Lower leg skin (tissue), 4 donors: Measurements from ENCODE around the gene DDX24. TPM values are rescaled to one million over a fixed set of nuclear protein-coding genes. Genes with fewer than 3 reads are reported as not detected.

Source experiments
- DNase-seq, 2 donors: peaks; one replicate each; pipeline ENCODE4 v3.0.0-alpha.2; 2019; ENCODE audit warnings: low spot score in 2 of 2
- H3K4me3 ChIP-seq: fragments of 200-600 bp; sonication (generic); 2 replicates; pipeline ENCODE4 v1.5.1; 2017; ENCODE audit warnings: mild to moderate bottlenecking, low read depth; ENCODE audit not compliant: poor library complexity, severe bottlenecking
- POLR2A ChIP-seq, 2 donors: fragments of 450-650 bp; IDR thresholded peaks; one replicate each; pipeline ENCODE4 v1.6.1; 2016 to 2017; ENCODE audit warnings: antibody characterized with exemption in 2 of 2, mild to moderate bottlenecking in 1 of 2, moderate library complexity in 1 of 2
- WGBS, 2 donors: methylation state at CpG; one replicate each; pipeline ENCODE4 v1.1.5; 2018; 5-methylcytosine and 5-hydroxymethylcytosine counted together
- intact Hi-C: fragments of 100-400 bp; cut with DNase I; formaldehyde crosslinking; loops from one replicate; pipeline ENCODE4 v1.15.0; 2023; ENCODE audit warnings: low total_unique reads
- total RNA-seq, 4 donors: library from RNA; depleted of rRNA; stranded (reverse); fragments of >200 nt; gene quantifications; one replicate each; pipeline ENCODE4 v1.1.0, GENCODE V29; 2016
- TF ChIP-seq, protein P1 (sequence below), 3 donors: fragments of 450-650 bp; IDR thresholded peaks; one replicate each; pipeline ENCODE4 v1.5.1; 2016; ENCODE audit warnings: antibody characterized with exemption in 3 of 3, mild to moderate bottlenecking in 3 of 3, moderate library complexity in 2 of 3

DDX24 gene
- total RNA-seq, 4 donors from 2014 or later, result 91.7 to 132 (median 102) TPM

DNA sequence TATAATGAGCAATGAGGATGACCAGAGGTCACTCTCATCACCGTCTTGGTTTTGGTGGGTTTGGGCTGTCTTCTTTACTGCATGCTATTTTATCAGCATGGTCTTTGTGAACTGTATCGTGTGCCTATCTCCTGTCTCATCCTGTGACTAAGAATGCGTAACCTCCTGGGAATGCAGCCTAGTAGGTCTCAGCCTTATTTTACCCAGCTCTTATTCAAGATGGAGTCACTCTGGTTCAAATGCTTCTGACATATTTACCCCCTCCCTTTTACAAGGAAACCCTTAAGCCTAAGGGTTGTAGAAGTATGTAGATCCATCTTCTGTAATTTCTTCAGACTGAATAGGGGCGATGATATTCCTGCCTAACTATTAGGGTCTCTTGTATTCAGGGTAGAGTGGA is 8.5 kb upstream of the DDX24 start:
- no peak overlapping the region for H3K4me3 ChIP-seq
- WGBS, 2 donors, result 92 to 94% methylated on average over 4 of the region's 4 CpGs
- intact Hi-C loops, result no loop called here
- DNase-seq, result no peak
- TF ChIP-seq, protein P1, sequence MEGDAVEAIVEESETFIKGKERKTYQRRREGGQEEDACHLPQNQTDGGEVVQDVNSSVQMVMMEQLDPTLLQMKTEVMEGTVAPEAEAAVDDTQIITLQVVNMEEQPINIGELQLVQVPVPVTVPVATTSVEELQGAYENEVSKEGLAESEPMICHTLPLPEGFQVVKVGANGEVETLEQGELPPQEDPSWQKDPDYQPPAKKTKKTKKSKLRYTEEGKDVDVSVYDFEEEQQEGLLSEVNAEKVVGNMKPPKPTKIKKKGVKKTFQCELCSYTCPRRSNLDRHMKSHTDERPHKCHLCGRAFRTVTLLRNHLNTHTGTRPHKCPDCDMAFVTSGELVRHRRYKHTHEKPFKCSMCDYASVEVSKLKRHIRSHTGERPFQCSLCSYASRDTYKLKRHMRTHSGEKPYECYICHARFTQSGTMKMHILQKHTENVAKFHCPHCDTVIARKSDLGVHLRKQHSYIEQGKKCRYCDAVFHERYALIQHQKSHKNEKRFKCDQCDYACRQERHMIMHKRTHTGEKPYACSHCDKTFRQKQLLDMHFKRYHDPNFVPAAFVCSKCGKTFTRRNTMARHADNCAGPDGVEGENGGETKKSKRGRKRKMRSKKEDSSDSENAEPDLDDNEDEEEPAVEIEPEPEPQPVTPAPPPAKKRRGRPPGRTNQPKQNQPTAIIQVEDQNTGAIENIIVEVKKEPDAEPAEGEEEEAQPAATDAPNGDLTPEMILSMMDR (IDR thresholded peaks at IDR 0.05), result no peak
- no peak for TF ChIP-seq POLR2A (IDR thresholded peaks at IDR 0.05)

DNA sequence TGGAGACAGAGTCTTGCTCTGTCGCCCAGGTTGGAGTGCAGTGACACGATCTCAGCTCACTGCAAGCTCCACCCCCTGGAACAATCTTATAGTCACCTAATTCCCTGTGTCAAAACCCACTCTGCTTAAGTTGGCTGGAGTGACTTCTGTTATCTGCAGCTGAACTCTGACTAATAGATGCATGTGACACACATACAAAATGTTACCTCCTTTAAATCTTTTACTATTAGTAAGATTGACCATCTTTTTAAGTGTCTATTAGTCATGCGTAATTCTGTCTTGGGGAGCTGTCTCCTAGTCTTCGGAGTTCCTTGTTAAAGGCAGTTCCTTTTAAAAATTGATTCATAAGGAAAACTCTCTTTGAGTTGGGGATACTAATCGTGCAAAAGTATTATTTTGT is 7.5 kb upstream of the DDX24 start:
- intact Hi-C loops, result no loop called here

DNA sequence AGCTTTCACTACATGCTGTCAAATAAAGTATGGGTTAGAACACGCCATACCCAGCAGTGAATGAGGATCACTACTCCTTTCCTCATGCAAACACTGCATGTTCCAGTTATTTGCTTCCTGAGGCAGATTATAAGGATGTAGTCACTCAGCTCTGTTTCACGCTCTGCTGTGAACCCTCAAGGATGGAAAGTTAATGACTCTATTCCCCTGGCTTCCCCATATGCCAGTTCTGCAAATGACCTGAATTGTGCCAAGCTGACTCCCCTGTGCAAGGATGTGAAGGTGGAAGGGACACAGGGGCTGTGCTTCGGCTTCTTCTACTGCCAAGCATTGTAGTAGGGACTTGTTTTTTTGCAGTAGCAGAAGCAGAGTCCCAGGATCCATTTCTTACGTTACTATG is 6.9 kb upstream of the DDX24 start:
- intact Hi-C loops, result no loop called here
- no peak for TF ChIP-seq POLR2A (IDR thresholded peaks at IDR 0.05)
- TF ChIP-seq, protein P1 (IDR thresholded peaks at IDR 0.05), result no peak
- no peak overlapping the region for H3K4me3 ChIP-seq
- WGBS, 2 donors, result 43 to 88% methylated on average over 4 of the region's 4 CpGs
- no peak for DNase-seq

More for the DNA sequence above, 7.5 kb upstream of the DDX24 start:
- no peak overlapping the region for H3K4me3 ChIP-seq
- DNase-seq, result no peak
- TF ChIP-seq, protein P1 (IDR thresholded peaks at IDR 0.05), result no peak
- no peak for TF ChIP-seq POLR2A (IDR thresholded peaks at IDR 0.05)
- WGBS, 2 donors, result 85 to 86% methylated on average over 5 of the region's 5 CpGs

DNA sequence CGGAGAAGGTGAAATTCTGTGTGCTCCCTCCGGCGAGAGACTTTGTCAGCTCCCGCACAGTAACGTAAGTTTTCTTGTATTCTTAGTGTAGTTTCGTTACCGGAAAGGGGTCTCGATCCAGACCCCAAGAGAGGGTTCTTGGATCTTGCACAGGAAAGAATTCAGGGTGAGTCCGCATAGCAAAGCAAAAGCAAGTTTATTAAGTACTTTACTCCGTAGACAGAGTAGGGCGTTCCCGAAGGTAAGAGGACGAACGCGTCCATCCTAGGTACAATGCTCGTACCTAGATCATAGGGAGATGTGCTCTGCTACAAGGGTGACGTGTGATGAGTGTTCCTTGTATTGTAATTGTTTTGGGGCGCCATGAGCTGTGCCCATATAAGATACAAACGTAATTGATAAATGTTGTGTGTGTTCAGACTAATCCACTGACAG is 401 bp upstream of the DDX24 start:
- no peak for DNase-seq
- H3K4me3 ChIP-seq, result peak overlapping the region; percentile 92
- intact Hi-C loops, result no loop called here
- TF ChIP-seq POLR2A (IDR thresholded peaks at IDR 0.05), result no peak
- TF ChIP-seq, protein P1 (IDR thresholded peaks at IDR 0.05), result no peak
- 0 to 1% methylated on average over 19 of the region's 19 CpGs for WGBS, 2 donors

DNA sequence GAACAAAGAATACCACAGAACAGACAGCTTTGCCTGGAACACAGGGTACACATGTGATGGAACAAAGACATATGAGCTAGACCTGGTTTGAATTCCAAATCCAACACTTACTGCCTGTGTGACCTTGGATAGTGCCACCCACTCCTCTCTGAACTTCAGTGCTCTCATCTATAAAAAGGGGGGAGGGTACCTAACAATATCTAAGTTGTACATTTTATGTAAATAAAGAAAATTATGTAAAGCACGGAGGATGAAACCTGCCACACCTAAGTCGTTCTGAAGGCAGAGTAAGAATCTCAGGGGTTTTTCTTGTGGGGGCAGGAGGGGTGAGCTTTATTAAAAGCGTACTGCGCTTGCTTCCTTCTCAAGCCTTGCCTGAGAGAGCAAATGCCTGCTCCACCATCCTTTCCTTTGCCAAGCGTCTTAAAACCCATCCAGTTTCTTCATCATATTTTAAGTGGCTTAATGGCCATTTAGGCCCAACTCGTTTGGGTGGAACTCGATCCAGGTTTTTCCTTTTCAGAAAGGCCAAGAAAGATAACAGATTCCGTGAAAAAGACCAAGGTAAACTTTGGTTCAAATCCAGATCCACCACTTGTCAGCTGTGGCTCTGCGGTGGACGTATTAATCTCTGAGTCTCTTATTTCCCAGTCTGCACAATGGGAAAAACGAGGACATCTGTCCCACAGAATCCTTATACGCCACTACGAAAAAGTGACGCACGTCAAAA is 946 bp downstream of the DDX24 start:
- no peak for DNase-seq
- WGBS, 2 donors, result 2 to 3% methylated on average over 15 of the region's 15 CpGs
- intact Hi-C loops, result no loop called here
- TF ChIP-seq POLR2A (IDR thresholded peaks at IDR 0.05), result no peak
- TF ChIP-seq, protein P1 (IDR thresholded peaks at IDR 0.05), result no peak
- H3K4me3 ChIP-seq, result peak overlapping the region; percentile 92

DNA sequence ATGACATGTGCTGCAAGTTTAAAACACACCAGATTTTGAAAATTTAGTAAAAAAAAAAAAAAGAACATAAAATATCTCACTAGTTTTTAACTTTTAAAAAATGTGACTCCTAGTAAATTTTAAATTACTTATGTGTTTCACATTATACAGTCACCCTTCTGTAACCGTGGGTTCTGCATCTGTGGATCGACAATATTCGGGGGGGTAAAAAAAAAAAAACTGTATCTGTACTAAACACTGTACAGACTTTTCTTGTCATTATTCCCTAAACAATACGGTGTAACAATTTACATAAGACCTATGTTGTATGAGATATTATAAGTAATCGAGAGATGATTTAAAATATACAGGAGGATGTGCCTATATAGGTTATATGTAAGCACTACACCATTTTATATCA is 3.2 kb downstream of the DDX24 start:
- DNase-seq, result no peak
- WGBS, 2 donors, result 77 to 80% methylated on average over 5 of the region's 5 CpGs
- TF ChIP-seq, protein P1 (IDR thresholded peaks at IDR 0.05), result no peak
- TF ChIP-seq POLR2A (IDR thresholded peaks at IDR 0.05), result no peak
- H3K4me3 ChIP-seq, result no peak overlapping the region
- intact Hi-C loops, result no loop called here
